Measurements from ENCODE around the gene CNOT6L.
A peak's percentile ranks its signal among the peaks of the same experiment; 100 is the strongest.
"Not testable (repeated sequence)": the region's sequence is repeated elsewhere in the genome, so short reads cannot be mapped to it uniquely, and the experiment has no call there.

CNOT6L gene

DNA sequence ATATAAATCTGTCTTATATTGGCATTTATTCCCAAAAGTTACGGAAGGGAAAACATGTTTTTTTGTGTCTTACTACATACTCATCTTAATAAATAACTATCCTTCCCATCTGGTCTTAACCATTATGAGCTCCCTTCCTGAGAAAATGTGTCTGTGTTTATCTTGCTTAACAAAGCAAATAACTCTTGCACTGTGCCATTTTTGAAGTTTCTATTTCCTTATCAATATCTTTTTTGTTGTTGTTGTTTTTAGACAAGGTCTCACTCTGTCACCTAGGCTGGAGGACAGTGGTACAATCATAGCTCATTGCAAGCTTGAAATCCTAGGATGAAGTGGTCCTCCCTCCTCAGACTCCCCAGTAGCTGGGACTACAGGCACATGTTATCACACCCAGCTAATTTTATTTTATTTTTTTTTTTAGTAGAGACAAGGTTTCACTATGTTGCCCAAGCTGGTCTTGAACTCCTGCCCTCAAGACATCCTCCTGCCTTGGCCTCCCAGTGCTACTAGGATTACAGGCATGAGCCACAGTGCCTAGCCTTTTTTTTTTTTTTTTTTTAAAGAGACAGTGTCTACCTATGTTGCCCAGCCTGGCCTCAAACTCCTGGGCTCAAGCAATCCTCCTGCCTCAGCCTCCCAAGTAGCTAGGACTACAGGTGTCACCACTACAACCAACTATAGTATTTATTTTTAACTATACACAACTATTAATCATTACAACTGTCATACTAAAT is 36.9 kb downstream of the CNOT6L start:
- no peak for DNase-seq (ENCODE audit: low read depth, low spot score)

DNA sequence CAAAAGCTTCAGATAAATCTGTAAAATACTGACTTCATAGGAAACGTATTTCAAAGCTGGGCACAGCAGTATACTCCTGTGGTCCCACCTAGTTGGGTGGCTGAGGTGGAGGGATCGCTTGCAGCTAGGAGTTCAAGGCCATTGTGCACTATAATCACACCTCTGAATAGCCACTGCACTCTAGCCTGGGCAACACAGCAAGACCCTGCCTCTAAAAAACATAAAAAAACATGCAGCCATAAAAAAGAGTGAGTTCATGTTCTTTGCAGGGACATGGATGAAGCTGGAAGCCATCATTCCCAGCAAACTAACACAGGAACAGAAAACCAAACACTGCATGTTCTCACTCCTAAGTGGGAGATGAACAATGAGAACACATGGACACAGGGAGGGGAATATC is 38.4 kb downstream of the CNOT6L start:
- not testable (repeated sequence) for DNase-seq (ENCODE audit: low read depth, low spot score)

DNA sequence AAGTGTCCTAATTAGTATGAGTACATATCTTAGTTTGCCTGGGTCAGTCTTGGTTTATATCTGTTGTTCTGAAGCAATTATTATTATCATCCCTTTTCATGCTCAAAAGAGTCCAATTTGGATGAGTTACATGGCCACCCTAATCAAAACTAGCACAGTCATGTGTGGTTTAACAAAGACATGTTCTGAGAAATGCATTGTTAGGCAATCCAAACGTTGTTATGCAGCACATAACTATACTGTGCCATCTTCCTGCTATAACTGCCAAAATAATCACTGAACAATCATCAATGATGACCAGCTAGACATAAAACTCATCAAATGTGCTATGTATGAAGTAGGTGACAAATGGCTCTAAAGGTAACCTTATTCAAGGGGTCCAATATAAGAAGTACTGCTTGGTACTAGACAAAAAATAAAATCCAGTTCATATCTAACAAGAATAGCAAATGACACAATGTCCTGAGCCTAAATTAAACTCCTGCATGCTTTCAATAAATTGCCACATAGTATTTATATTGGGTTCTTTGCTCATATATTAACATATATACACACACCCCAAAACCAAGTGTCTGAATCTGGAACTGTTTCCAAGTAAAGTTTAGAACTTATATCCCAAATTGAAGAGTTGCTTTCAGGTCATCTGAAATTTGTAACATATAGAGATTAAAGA is 41.9 kb downstream of the CNOT6L start:
- DNase-seq (ENCODE audit: low read depth, low spot score): peak; percentile 1

DNA sequence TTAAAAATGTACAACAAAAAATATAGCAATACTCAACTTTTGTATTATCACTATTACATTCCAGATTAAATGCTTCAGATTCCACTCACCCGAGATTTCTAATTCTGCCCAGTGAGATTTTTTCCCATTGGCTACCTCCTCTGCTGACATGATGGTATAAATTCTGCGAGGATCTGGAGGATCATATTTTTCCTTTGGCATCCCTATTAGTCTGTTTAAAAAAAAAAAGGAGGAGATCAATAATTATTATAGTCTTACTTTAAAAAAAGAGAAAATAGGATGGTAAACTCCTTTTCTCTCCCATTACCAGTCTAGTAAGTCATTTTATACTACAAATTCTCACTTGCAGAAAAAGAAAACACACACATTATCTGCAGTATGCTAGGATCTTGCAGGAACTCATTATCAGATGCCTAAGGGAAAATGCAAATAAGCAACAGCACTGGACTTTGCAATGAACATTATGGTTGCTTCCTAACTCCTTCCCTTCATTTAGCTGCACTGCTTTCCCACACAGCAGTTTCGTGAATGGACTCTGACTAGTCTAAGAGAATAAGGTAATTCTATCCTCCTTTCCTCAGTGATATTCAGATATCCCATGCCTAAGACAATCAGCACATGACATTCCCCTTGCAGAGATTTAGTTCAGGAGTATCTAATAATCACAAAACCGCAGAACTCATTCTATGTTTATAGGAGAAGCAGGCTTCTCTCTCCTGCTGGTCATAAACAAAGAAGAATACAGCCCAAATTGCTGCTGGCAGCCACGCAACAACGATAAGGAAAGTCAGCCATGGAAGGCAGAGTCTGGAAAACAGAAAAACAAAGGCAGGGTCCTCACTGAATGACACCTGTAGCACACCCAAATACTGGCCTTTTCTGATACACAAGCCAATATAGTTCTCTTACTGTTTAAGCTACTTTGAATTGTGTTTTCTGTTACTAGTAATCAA is 42.7 kb downstream of the CNOT6L start:
- peak; percentile 40 for DNase-seq (ENCODE audit: low read depth, low spot score)

DNA sequence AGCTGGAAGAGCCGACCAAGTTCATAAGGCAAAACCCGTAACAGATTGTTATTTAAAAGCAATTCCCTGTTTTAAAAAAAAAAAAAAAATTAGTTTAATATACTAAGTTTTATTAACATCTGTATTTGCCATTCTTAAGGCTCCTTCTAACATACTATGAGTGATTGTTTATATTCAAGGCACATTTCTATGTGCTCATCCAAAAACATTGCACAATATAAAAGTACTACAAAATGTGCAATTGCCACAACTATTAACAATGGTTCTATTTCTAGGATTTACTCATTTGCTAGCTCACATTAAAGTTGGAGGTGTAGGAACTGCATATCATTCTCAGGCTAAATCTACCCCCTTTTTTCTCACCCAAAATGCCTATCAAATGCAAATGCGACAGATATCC is 46.1 kb downstream of the CNOT6L start:
- no peak for DNase-seq (ENCODE audit: low read depth, low spot score)

DNA sequence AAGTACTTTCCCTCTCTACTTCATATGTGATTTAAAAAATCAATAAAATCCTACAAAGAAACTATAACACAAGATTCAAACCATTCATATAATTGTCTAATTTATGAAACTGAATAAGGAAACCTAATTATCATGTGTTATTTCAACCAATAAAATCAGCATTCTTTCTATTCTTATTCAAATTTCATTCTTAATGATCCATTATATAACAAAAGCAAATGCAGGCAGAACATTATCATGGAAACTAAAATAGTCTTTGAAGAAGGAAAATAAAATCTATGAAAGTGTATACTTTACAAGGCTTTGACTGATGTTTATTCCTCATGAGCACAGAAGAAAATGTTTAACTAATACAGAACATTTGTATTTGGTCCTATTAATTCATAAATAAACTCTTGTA is 47.6 kb downstream of the CNOT6L start:
- no peak for DNase-seq (ENCODE audit: low read depth, low spot score)

DNA sequence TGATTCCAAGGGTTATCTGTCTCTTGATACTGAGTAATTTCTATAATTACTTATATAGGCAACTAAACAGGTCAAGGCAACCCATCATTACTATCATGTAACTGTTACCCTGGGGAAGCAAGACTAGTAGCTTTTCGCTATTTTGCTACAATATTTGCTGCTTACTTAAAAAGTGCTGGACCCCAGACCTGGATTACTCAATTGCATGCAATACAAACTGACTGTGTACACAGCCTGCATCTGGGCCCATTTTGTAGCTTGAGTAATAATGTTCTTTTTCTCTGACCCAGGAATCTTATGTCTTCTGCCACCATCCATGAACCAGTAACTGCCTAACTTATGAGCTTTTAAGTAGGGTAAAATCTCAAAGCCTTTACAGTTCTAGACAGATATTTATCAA is 53.4 kb downstream of the CNOT6L start:
- no peak for DNase-seq (ENCODE audit: low read depth, low spot score)

DNA sequence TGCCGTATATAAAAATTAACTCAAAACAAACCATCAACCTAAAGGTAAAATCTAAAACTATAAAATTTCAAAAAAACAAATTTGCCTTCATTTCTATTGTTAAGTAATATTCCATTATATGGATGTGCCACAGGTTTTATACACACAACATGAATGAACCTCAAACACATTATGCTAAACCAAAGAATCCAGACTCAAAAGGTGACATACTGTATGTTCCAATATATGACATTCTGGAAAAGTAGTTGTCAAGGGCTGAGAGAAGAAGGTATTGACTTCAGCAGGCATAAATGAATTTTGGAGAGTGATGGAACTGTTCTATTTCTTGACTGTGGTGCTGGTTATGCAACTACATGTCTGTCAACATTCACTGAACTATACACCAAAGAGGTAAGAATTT is 56.6 kb downstream of the CNOT6L start:
- DNase-seq (ENCODE audit: low read depth, low spot score): no peak

DNA sequence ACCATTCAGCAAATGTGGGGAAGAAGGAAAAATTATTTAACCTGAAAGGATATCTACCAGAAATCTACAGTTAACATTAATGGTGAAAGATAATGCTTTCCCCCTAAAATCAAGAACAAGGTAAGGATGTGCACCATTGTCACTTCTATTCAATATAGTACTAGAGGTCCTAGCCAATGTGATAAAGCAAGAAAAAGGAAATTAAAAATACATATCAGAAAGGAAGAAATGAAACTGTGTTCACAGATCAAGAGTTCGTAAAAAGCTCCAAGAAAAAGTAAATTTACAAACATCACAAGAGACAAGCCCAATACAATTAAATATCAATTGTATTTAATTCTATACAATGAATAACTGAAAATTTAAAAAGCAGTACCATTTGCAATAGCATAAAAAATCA is 57.6 kb downstream of the CNOT6L start:
- DNase-seq (ENCODE audit: low read depth, low spot score): no peak

DNA sequence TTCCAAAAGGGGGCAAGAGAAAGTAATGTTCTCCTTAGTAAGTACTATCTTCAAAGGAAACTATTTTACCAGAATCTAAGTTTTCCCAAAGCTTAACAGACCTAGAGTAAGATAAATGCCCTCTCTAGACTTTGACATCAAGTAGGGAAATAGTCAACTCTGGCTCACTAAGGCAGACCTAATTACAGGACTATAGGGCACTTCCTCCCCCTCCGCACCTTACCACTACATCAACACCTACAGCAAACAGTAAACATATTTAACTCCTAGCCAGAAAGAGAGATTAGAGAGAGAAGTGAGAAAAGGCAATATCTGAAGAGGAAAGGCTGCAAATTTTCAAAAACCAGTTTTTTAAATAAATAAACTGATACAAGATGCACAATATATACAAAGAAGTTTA is 60.4 kb downstream of the CNOT6L start:
- no peak for DNase-seq (ENCODE audit: low read depth, low spot score)

DNA sequence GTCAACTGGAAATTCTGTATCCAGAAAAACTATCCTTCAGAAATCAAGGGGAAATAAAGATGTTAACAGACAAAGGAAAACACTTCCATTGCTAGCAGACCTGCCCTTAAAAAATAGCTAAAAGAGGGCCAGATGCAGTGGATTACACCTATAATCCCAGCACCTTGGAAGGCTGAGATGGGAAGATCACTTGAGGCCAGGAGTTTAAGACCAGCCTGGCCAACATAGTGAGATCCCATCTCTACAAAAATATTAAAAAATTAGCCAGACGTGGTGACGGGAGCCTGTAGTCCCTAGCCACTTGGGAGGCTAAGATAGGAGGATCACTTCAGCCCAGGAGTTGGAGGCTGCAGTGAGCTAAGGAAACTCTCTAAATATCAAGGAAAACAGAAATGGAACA is 67.4 kb downstream of the CNOT6L start:
- DNase-seq (ENCODE audit: low read depth, low spot score): no peak

DNA sequence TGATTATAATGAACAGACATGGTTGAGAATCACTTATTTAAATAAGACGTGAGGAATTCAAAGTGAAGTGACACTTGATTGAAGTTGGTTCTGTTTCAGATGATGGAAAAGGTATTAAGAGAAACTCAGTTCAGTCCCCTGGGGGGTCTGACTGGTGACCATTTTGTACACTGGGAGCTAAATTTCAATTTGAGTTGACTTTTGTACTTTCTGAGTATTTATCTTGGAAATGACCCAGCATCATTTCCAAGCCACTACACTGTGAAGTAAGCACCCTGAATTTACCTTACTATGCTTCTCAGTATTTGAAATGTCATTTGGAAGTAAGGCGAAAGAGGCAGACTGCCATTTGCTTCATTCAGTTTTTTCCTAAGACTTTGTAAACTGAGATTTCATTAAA is 73.4 kb downstream of the CNOT6L start:
- peak; percentile 36 for DNase-seq (ENCODE audit: low read depth, low spot score)

DNA sequence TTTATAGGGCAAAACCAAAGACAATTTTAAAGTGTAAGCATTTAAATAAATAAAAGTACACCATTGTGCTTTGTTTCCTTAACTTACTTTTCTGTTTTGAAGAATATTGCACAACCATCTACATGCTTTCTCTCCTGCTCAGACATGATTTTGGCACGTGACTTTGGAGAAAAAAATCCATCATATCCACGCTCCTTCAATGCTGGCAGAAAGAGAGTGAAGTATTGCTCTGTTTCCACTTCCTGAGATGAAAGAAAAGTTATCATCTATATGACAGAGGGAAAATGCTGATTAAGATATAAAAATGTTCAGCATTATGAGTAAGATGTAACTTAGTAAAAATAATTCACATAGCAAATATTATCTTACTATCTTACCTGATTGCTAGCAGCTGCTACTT is 77.1 kb downstream of the CNOT6L start:
- DNase-seq (ENCODE audit: low read depth, low spot score): no peak

DNA sequence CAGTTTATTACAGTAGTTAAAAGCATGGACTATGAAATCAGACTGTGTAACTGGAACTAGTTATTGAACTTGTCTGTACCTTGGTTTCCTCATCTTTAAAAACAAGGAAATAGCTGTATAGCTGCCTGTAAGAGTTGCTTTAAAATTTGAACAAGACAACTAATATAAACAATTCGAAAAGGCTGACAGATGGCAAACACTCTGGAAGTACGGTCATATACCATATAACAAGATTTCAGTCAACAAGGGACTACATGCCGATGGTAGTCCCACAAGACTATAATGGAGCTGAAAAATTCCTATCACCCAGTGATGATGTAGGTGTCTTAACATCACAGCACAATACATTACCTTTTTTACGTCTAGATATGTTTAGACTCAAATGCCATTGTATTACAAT is 78.7 kb downstream of the CNOT6L start:
- no peak for DNase-seq (ENCODE audit: low read depth, low spot score)

DNA sequence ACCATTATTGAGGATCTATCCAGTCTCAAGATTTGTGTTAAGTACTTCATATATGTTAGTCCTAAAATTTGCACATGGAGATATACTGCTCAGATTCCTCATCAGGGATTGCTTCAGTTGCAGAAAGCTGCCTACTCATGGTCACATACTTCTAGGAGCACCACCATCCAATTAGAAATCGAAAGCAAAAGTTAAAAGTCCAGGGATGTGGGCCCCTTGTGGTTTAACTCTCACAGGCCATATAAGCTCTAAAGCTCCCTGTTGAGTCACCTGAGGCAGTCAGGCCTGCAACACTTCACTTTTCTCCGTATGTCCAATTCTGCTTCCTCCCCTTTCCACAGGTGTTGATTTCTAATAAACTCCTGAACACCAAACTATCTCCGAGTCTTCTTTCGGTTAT is 84.2 kb downstream of the CNOT6L start:
- DNase-seq (ENCODE audit: low read depth, low spot score): peak; percentile 60

DNA sequence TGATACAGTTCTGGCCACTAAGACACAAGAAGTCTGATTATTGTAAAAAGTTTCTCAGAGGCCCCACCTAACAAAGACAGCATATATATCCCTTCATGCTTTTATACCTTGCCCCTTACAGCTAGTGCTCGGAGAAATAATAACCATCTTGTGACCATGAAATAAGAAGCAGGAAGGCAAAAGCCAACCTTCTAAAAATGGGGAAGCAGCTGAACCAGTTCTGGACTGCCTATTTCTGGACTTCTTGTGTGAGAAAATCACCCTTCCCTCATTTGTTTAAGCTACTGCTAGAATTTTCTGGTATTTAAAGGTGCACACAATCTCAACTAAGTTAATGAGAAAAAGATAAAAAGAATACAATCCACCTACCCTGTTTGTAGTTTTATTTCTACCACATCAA is 87.5 kb downstream of the CNOT6L start:
- DNase-seq (ENCODE audit: low read depth, low spot score): no peak

DNA sequence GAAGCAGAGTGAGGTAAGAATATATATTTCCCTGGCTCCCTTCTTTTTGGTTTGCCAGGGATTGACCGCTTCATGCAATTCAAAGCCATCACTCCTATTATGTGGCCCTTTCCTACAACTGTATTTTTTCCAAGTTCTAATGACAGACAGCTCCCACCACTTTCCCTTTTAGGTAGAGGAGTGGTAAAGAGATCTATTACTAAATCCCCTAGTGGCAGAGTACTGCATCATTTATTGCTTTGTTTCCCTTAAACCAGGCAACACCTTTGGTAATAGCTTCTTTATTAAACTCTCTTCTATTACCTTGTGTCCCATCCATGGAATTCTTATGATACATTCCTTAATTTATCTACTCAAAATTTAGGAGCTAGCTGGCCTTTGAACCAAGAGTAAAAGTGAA is 90.7 kb downstream of the CNOT6L start:
- DNase-seq (ENCODE audit: low read depth, low spot score): no peak

DNA sequence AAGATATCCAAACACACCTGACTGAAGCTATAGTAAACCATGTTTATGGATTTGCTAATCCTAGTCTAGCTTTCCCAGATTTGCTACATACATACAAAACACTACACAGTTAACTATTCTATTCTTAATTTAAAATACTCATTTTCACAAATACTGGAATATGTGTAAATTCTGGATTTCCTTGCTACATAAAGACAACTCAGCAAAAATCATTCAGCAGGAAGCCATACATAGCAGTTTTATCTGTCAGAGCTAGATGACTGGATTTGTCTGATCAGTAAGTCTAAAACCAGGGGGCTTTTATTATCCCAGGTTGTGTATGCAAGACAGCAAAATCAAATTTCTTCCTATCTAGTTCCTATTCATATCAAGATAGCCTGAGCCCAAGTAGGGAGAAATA is 98.1 kb downstream of the CNOT6L start:
- no peak for DNase-seq (ENCODE audit: low read depth, low spot score)

DNA sequence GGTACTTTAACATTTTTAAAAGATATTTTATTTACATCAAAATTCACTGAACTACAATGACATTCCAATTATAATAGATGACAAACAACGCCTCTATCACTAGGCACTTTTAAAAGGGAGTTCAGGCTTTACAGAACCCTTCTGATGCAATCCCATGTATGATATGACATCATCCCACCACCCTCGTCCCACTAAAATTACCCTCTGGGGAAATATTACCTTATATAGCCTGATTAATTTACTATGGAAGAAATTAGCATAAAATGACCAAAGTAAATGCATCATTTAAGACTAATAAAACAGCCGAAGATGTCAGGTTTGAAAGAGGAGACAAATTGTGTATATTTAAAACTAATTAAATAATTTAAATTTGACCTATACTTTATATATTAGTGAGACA is 100.7 kb downstream of the CNOT6L start:
- not testable (repeated sequence) for DNase-seq (ENCODE audit: low read depth, low spot score)

DNA sequence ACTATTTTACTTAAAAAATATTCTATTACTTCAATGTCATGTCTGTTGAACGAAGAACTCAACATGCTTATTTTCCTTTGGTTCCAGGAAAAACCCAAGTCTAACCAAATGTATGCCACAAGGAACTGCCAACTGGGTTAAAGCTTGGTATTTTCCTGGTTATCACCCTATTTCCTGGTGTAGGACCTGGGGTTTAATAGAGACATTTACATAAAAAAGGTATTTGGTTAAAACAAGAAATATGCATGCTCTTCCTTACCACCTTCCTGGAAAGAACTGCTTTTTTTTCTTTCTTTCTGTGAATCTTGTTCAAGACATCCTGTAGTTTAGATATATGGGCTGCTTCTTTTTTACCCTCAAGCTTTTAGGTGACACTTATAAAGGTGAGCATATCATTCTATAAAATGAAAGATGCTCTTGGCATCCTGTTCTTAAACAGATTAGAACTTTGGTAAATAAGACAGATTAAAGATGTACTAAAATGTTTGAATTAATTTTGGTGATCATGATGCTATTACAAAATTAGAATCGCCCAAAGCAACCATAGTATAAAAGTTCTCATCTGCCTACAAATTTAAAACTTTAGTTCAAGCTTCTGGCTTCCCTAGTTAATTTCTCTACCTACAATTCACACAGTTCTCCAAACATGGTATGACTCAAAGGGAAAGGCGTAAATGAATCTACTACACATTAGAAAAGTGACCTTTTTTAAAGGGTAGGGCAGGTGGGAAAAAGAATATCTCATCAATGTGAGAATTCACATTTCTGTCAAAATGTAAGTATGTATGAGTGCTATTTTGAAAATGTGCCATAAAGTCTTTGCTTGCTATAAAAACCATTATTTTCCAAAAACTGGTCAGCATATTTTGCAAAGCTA is 103.5 kb downstream of the CNOT6L start:
- DNase-seq (ENCODE audit: low read depth, low spot score): no peak

DNA sequence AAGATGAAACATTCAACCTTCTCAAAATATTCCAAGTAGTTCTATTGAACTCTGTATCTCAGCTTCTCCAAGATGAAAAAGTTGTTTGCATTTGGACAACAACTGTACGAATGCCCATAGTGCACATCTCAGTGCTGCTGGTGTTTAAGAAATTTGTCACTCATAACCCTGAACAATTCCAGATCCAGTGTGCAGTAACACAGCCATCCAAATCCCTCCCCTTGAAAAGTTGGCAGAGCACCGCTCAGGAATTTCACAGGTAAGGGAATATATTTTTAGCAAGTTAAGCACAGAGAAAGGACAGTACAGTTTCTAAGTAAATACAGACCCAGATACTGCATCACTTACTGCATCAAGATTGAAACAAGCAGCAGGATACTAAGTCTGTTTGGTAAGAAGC is 104.7 kb downstream of the CNOT6L start:
- no peak for DNase-seq (ENCODE audit: low read depth, low spot score)

Measured in astrocyte of the hippocampus (primary cell).